Activated CD4-positive, alpha-beta memory T cell treated with anti-CD3 and anti-CD28 coated beads, Interleukin-2, amount 10 ng/mL, durations not matched to agents 7 days and 5 days (primary cell): Measurements from ENCODE around the gene PPM1H. TPM values are rescaled to one million over a fixed set of nuclear protein-coding genes. Genes with fewer than 3 reads are reported as not detected.

Experiments used
- CTCF ChIA-PET: fragments of 350-600 bp; sonication (Branson Sonifier 250); formaldehyde crosslinking; loops from one replicate; lab custom pipeline; 2021; ENCODE audit warnings: antibody characterized with exemption, inconsistent platforms; lab: Charles Lee
- POLR2A ChIA-PET: fragments of 350-600 bp; sonication (Branson Sonifier 250); formaldehyde crosslinking; loops from one replicate; lab custom pipeline; 2021; ENCODE audit warnings: antibody characterized with exemption; lab: Charles Lee
- DNase-seq: peaks from one replicate; pipeline ENCODE4 v3.0.0-alpha.2; 2020
- H3K27ac Mint-ChIP-seq: one replicate; pipeline ENCODE4 v1.8.0; 2021; ENCODE audit warnings: mild to moderate bottlenecking, mixed read lengths
- H3K27me3 Mint-ChIP-seq: one replicate; pipeline ENCODE4 v1.8.0; 2021; ENCODE audit warnings: mixed read lengths
- H3K36me3 Mint-ChIP-seq: one replicate; pipeline ENCODE4 v1.8.0; 2021; ENCODE audit warnings: low read depth, mixed read lengths
- H3K4me1 Mint-ChIP-seq: one replicate; pipeline ENCODE4 v1.8.0; 2021; ENCODE audit warnings: mixed read lengths
- H3K4me3 Mint-ChIP-seq: one replicate; pipeline ENCODE4 v1.8.0; 2021; ENCODE audit warnings: mild to moderate bottlenecking, mixed read lengths
- H3K9me3 Mint-ChIP-seq: one replicate; pipeline ENCODE4 v1.8.0; 2021; ENCODE audit warnings: mixed read lengths
- total RNA-seq, 2 experiments: library from RNA; stranded (reverse); gene quantifications; one replicate each; pipeline ENCODE4 v1.2.3, GENCODE V29; 2021

The PPM1H gene
- total RNA-seq, 2 experiments from 2014 or later: not detected

- no peaks in the 10 kb centered on the region for H3K9me3 Mint-ChIP-seq
- H3K27ac Mint-ChIP-seq: no peak overlapping the region
- ChIA-PET CTCF (interaction anchor here (0.9 to 2.7 kb wide), 4 partner anchors 25 to 191 kb away, joined by 3 to 9 read pairs (median 3); no protein-coding TSS in a partner anchor), POLR2A (interaction anchor here (1.0 to 1.9 kb wide), 5 partner anchors 8 to 346 kb away, joined by 3 to 6 read pairs (median 4); partner anchors contain the start of genes MON2 and USP15)
- peaks cover 18% of the 10 kb centered on the region for H3K36me3 Mint-ChIP-seq
- no peaks in the 10 kb centered on the region for H3K27me3 Mint-ChIP-seq
- peaks cover 31% of the 10 kb centered on the region for H3K4me1 Mint-ChIP-seq
- no peak for DNase-seq
- H3K4me3 Mint-ChIP-seq: no peak overlapping the region
Measured at GRCh38 chr12:62606654-62607053, 328.3 kb downstream of the PPM1H start.

GRCh38 chr12:62605981-62606380 is 329.0 kb downstream of the PPM1H start:
- DNase-seq: no peak
- no peak overlapping the region for H3K4me3 Mint-ChIP-seq
- peaks cover 36% of the 10 kb centered on the region for H3K4me1 Mint-ChIP-seq
- H3K36me3 Mint-ChIP-seq: peaks cover 18% of the 10 kb centered on the region
- H3K27me3 Mint-ChIP-seq: no peaks in the 10 kb centered on the region
- no peaks in the 10 kb centered on the region for H3K9me3 Mint-ChIP-seq
- CTCF ChIA-PET: interaction anchor here (0.9 to 2.7 kb wide), 4 partner anchors 25 to 192 kb away, joined by 3 to 9 read pairs (median 3); no protein-coding TSS in a partner anchor
- POLR2A ChIA-PET: interaction anchor here (0.9 to 1.9 kb wide), 7 partner anchors 9 to 346 kb away, joined by 3 to 6 read pairs (median 4); partner anchors contain the start of genes MON2 and USP15
- no peak overlapping the region for H3K27ac Mint-ChIP-seq

- DNase-seq: no peak
- H3K27ac Mint-ChIP-seq: peak overlapping the region; percentile 97
- ChIA-PET CTCF (no interaction called here), POLR2A (interaction anchor here (0.9 to 1.9 kb wide), 5 partner anchors 10 to 138 kb away, joined by 3 to 6 read pairs (median 4); partner anchors contain the start of gene MON2)
- H3K4me3 Mint-ChIP-seq: peak overlapping the region; percentile 90
- H3K36me3 Mint-ChIP-seq: peaks cover 18% of the 10 kb centered on the region
- no peaks in the 10 kb centered on the region for H3K27me3 Mint-ChIP-seq
- H3K4me1 Mint-ChIP-seq: peaks cover 36% of the 10 kb centered on the region
- H3K9me3 Mint-ChIP-seq: no peaks in the 10 kb centered on the region
Measured at GRCh38 chr12:62604871-62605270, 330.1 kb downstream of the PPM1H start.

- DNase-seq: no peak
- H3K4me3 Mint-ChIP-seq: peak overlapping the region; percentile 90
- no peaks in the 10 kb centered on the region for H3K9me3 Mint-ChIP-seq
- ChIA-PET CTCF (interaction anchor here (1.9 to 4.3 kb wide), 3 partner anchors 11 to 191 kb away, joined by 7 to 30 read pairs (median 8); no protein-coding TSS in a partner anchor), POLR2A (interaction anchor here (0.8 to 3.6 kb wide), 8 partner anchors 10 to 190 kb away, joined by 3 to 40 read pairs (median 20); partner anchors contain the start of gene MON2)
- peak overlapping the region; percentile 97 for H3K27ac Mint-ChIP-seq
- no peaks in the 10 kb centered on the region for H3K27me3 Mint-ChIP-seq
- peaks cover 36% of the 10 kb centered on the region for H3K4me1 Mint-ChIP-seq
- peaks cover 18% of the 10 kb centered on the region for H3K36me3 Mint-ChIP-seq
Measured at GRCh38 chr12:62604373-62604772, 330.6 kb downstream of the PPM1H start.

GRCh38 chr12:62603811-62604098 is 331.2 kb downstream of the PPM1H start:
- Mint-ChIP-seq H3K4me1 (peaks cover 36% of the 10 kb centered on the region), H3K4me3 (peak overlapping the region; percentile 90), H3K36me3 (peaks cover 18% of the 10 kb centered on the region), H3K9me3 (no peaks in the 10 kb centered on the region), H3K27me3 (no peaks in the 10 kb centered on the region), H3K27ac (peak overlapping the region; percentile 97)
- ChIA-PET POLR2A (interaction anchor here (0.8 to 3.6 kb wide), 14 partner anchors 10 to 344 kb away, joined by 3 to 40 read pairs (median 8); partner anchors contain the start of genes MON2 and USP15), CTCF (interaction anchor here (1.2 to 4.3 kb wide), 4 partner anchors 11 to 192 kb away, joined by 6 to 30 read pairs (median 8); no protein-coding TSS in a partner anchor)
- no peak for DNase-seq

- H3K4me3 Mint-ChIP-seq: peak overlapping the region; percentile 90
- peak overlapping the region; percentile 97 for H3K27ac Mint-ChIP-seq
- H3K27me3 Mint-ChIP-seq: no peaks in the 10 kb centered on the region
Measured at GRCh38 chr12:62603061-62603810, 331.7 kb downstream of the PPM1H start.

GRCh38 chr12:62602255-62603060 is 332.5 kb downstream of the PPM1H start:
- Mint-ChIP-seq H3K36me3 (peaks cover 18% of the 10 kb centered on the region), H3K27ac (peak overlapping the region; percentile 97), H3K4me1 (peaks cover 36% of the 10 kb centered on the region), H3K27me3 (no peaks in the 10 kb centered on the region), H3K4me3 (peak overlapping the region; percentile 90), H3K9me3 (no peaks in the 10 kb centered on the region)
- ChIA-PET CTCF (interaction anchor here (0.6 to 4.3 kb wide), 8 partner anchors 9 to 196 kb away, joined by 3 to 30 read pairs (median 6); partner anchors contain the start of gene MON2), POLR2A (interaction anchor here (0.7 to 3.6 kb wide), 25 partner anchors 10 to 343 kb away, joined by 3 to 40 read pairs (median 5); partner anchors contain the start of genes MON2 and USP15)
- peak; percentile 88 for DNase-seq

More at GRCh38 chr12:62603061-62603810, 331.7 kb downstream of the PPM1H start:
- Mint-ChIP-seq H3K9me3 (no peaks in the 10 kb centered on the region), H3K36me3 (peaks cover 18% of the 10 kb centered on the region), H3K4me1 (peaks cover 36% of the 10 kb centered on the region)
- peak; percentile 83 for DNase-seq
- ChIA-PET CTCF (interaction anchor here (1.0 to 4.3 kb wide), 7 partner anchors 10 to 196 kb away, joined by 3 to 30 read pairs (median 6); partner anchors contain the start of gene MON2), POLR2A (interaction anchor here (0.7 to 3.6 kb wide), 25 partner anchors 11 to 344 kb away, joined by 3 to 40 read pairs (median 5); partner anchors contain the start of genes MON2 and USP15)

GRCh38 chr12:62601765-62602164 is 333.2 kb downstream of the PPM1H start:
- CTCF ChIA-PET: interaction anchor here (0.6 to 4.3 kb wide), 4 partner anchors 18 to 197 kb away, joined by 3 to 30 read pairs (median 4); partner anchors contain the start of gene MON2
- Mint-ChIP-seq H3K9me3 (no peaks in the 10 kb centered on the region), H3K27ac (peak overlapping the region; percentile 97), H3K36me3 (peaks cover 19% of the 10 kb centered on the region), H3K4me3 (peak overlapping the region; percentile 90), H3K27me3 (no peaks in the 10 kb centered on the region), H3K4me1 (peaks cover 32% of the 10 kb centered on the region)
- POLR2A ChIA-PET: interaction anchor here (0.6 to 3.6 kb wide), 10 partner anchors 9 to 342 kb away, joined by 3 to 40 read pairs (median 19); partner anchors contain the start of genes MON2 and USP15
- DNase-seq: no peak

GRCh38 chr12:62599854-62600437 is 335.0 kb downstream of the PPM1H start:
- Mint-ChIP-seq H3K9me3 (no peaks in the 10 kb centered on the region), H3K4me3 (no peak overlapping the region), H3K4me1 (peaks cover 14% of the 10 kb centered on the region), H3K36me3 (peaks cover 12% of the 10 kb centered on the region), H3K27ac (no peak overlapping the region), H3K27me3 (no peaks in the 10 kb centered on the region)
- ChIA-PET CTCF (interaction anchor here (1.0 to 4.3 kb wide), 2 partner anchors 18 to 196 kb away, joined by 3 to 30 read pairs; no protein-coding TSS in a partner anchor), POLR2A (interaction anchor here (1.1 kb wide), 1 partner anchor 19 kb away, joined by 3 read pairs; no protein-coding TSS in a partner anchor)
- DNase-seq: no peak

GRCh38 chr12:62598846-62599245 is 336.1 kb downstream of the PPM1H start:
- no peak for DNase-seq
- ChIA-PET CTCF (interaction anchor here (1.0 kb wide), 1 partner anchor 17 kb away, joined by 3 read pairs; no protein-coding TSS in a partner anchor), POLR2A (no interaction called here)
- Mint-ChIP-seq H3K27ac (no peak overlapping the region), H3K4me1 (peaks cover 8% of the 10 kb centered on the region), H3K36me3 (peaks cover 5% of the 10 kb centered on the region), H3K4me3 (no peak overlapping the region), H3K9me3 (no peaks in the 10 kb centered on the region), H3K27me3 (no peaks in the 10 kb centered on the region)

GRCh38 chr12:62597253-62597652 is 337.7 kb downstream of the PPM1H start:
- H3K9me3 Mint-ChIP-seq: no peaks in the 10 kb centered on the region
- POLR2A ChIA-PET: no interaction called here

More at GRCh38 chr12:62597253-62597652, 337.7 kb downstream of the PPM1H start:
- H3K4me3 Mint-ChIP-seq: no peak overlapping the region
- CTCF ChIA-PET: no interaction called here
- no peak overlapping the region for H3K27ac Mint-ChIP-seq
- H3K4me1 Mint-ChIP-seq: peaks cover 8% of the 10 kb centered on the region
- H3K36me3 Mint-ChIP-seq: peaks cover 7% of the 10 kb centered on the region
- H3K27me3 Mint-ChIP-seq: no peaks in the 10 kb centered on the region
- DNase-seq: no peak
